Measurements from ENCODE around the gene IGF1R. TPM values are rescaled to one million over a fixed set of nuclear protein-coding genes. Genes with fewer than 3 reads are reported as not detected.
A peak's percentile ranks its signal among the peaks of the same experiment; 100 is the strongest.

The IGF1R gene
- total and polyA plus RNA-seq, 7 donors: 1.2 to 130 (median 39.6) TPM

DNA sequence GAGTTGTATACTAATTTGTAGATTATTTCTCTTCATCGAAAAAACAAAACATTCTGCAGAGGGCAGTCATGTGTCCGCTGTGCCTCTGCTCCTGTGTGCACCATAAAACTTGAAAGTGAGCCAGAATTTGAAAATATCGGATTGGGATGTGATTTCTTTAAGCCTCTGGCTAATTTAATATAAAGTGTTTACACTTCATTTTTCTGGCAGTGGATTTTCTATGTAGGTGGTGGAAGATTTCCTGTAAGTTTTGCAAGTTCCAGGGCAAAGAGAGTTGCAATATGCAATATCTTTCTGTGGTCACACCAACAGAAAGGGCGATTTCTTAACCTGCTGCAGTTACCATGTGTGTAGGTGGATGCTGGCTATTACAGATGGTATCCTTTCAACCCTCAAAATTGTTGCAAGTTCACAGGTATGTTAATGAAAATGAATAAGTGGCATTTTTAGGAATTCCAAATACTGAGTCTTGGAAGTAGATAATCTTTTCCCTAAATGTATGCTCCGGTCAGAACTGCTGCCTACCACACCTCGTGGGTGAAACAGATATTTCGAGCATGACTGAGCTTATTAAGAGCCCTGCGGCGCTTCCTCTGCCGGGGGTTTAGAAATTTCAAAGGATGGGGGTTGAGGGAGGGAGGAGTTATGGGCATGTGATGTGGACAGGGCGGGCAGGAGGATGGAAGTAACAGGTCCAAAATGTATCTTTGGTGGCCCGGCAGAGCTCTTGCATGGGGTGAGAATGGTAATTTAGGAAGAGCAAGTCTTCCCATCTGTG, 225.3 kb downstream of the IGF1R start:
- peak overlapping the region in 1 of 4 donors; percentile 0 for H3K4me3 ChIP-seq
- WGBS, 2 donors: 58 to 74% methylated on average over 12 of the region's 12 CpGs
- peak overlapping the region; percentile 61 to 85 (median 68) for H3K27ac ChIP-seq
- H3K36me3 ChIP-seq: no peaks in the 10 kb centered on the region
- DNase-seq: no peak
- peaks cover 0 to 74% (median 67%) of the 10 kb centered on the region in 4 donors for H3K4me1 ChIP-seq
- H3K27me3 ChIP-seq: no peaks in the 10 kb centered on the region
- no peaks in the 10 kb centered on the region for H3K9me3 ChIP-seq
- intact Hi-C loops (cut with DNase I): no loop called here
- no peak for TF ChIP-seq POLR2A (IDR thresholded peaks at IDR 0.05)
- TF ChIP-seq, protein P1, sequence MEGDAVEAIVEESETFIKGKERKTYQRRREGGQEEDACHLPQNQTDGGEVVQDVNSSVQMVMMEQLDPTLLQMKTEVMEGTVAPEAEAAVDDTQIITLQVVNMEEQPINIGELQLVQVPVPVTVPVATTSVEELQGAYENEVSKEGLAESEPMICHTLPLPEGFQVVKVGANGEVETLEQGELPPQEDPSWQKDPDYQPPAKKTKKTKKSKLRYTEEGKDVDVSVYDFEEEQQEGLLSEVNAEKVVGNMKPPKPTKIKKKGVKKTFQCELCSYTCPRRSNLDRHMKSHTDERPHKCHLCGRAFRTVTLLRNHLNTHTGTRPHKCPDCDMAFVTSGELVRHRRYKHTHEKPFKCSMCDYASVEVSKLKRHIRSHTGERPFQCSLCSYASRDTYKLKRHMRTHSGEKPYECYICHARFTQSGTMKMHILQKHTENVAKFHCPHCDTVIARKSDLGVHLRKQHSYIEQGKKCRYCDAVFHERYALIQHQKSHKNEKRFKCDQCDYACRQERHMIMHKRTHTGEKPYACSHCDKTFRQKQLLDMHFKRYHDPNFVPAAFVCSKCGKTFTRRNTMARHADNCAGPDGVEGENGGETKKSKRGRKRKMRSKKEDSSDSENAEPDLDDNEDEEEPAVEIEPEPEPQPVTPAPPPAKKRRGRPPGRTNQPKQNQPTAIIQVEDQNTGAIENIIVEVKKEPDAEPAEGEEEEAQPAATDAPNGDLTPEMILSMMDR (IDR thresholded peaks at IDR 0.05): no peak
- no peak for TF ChIP-seq POLR2AphosphoS5 (IDR thresholded peaks at IDR 0.05)
- TF ChIP-seq EP300 (IDR thresholded peaks at IDR 0.05): no peak

DNA sequence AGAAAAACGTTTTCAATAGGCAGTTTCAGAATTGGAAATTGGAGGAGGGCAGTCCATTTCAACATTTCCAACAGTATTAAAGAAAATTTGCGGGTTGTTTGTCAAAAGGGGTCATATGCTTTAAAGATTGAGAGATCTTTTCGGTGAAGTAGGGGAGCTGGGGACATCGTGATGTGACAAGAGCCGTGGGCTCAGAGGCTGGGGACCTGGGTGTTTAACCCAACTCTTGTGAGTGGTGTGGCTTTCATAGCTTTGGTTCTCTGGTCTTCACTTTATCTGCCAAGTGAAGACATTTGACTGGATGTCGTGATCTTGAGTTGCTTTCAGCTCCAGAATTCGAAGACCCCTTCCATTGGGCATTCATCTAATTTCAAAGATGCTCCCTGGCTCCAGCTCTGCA, 226.0 kb downstream of the IGF1R start:
- DNase-seq: no peak
- intact Hi-C loops (cut with DNase I): no loop called here
- no peaks in the 10 kb centered on the region for H3K9me3 ChIP-seq
- 81% methylated on average over 7 of the region's 7 CpGs for WGBS, 2 donors
- H3K27me3 ChIP-seq: no peaks in the 10 kb centered on the region
- H3K36me3 ChIP-seq: no peaks in the 10 kb centered on the region
- TF ChIP-seq POLR2AphosphoS5 (IDR thresholded peaks at IDR 0.05) (no peak), EP300 (IDR thresholded peaks at IDR 0.05) (no peak), POLR2A (IDR thresholded peaks at IDR 0.05) (no peak)
- TF ChIP-seq, protein P1 (IDR thresholded peaks at IDR 0.05): no peak
- peak overlapping the region in 1 of 4 donors; percentile 0 for H3K4me3 ChIP-seq
- H3K4me1 ChIP-seq: peaks cover 0 to 79% (median 66%) of the 10 kb centered on the region in 4 donors
- peak overlapping the region; percentile 61 to 85 (median 68) for H3K27ac ChIP-seq

DNA sequence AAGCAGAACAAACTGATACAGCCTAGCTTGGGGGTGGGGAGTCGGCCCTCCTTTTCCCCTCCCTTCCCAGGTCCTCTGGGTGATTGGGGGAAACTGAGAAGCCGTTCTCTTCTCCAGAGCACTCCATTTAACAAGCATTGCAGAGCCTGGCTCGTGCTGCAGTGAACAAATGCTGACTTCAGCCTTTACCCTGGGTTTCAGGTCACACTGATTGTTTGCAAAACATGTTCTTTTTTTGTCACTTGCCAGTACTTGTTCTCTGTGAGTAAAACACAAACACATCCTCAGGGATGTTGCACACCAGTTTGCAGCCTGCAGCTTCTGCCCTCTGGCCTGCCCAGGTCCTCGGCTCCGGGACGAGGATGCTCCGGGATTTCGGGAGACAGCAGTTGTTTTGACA, 226.4 kb downstream of the IGF1R start:
- no peak overlapping the region for H3K4me3 ChIP-seq
- no peak for DNase-seq
- intact Hi-C loops (cut with DNase I): no loop called here
- 73 to 84% methylated on average over 8 of the region's 8 CpGs for WGBS, 2 donors
- no peaks in the 10 kb centered on the region for H3K27me3 ChIP-seq
- H3K27ac ChIP-seq: peak overlapping the region; percentile 61 to 85 (median 68)
- no peaks in the 10 kb centered on the region for H3K36me3 ChIP-seq
- no peaks in the 10 kb centered on the region for H3K9me3 ChIP-seq
- TF ChIP-seq, protein P1 (IDR thresholded peaks at IDR 0.05): no peak
- TF ChIP-seq EP300 (IDR thresholded peaks at IDR 0.05) (no peak), POLR2A (IDR thresholded peaks at IDR 0.05) (no peak), POLR2AphosphoS5 (IDR thresholded peaks at IDR 0.05) (no peak)
- peaks cover 0 to 79% (median 66%) of the 10 kb centered on the region in 4 donors for H3K4me1 ChIP-seq

DNA sequence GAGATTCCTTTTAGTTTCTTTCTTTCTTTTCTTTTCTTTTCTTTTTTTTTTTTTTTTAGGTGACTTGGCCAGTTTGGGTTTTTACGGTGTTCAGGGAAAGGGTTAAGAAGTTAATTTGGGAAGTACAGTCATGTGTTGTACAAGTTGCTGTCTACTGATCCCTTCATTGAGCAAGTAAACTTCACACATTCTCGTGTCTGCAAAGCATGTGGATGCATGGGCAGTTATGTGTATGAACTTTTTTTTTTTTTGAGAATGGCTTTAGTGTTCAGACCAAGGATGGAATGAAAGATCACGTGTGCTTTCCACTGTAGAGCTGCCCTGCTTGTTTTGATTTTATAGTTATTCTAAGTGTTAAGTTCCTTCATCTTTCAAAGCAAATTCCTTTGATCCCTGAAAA, 227.0 kb downstream of the IGF1R start:
- H3K4me1 ChIP-seq: peaks cover 0 to 80% (median 67%) of the 10 kb centered on the region in 4 donors
- H3K27ac ChIP-seq: peak overlapping the region; percentile 61 to 85 (median 68)
- TF ChIP-seq POLR2AphosphoS5 (IDR thresholded peaks at IDR 0.05) (no peak), POLR2A (IDR thresholded peaks at IDR 0.05) (no peak), EP300 (IDR thresholded peaks at IDR 0.05) (no peak)
- TF ChIP-seq, protein P1 (IDR thresholded peaks at IDR 0.05): no peak
- WGBS, 2 donors: 61 to 76% methylated on average over 3 of the region's 3 CpGs
- intact Hi-C loops (cut with DNase I): no loop called here
- no peaks in the 10 kb centered on the region for H3K27me3 ChIP-seq
- no peaks in the 10 kb centered on the region for H3K36me3 ChIP-seq
- no peak for DNase-seq
- H3K9me3 ChIP-seq: no peaks in the 10 kb centered on the region
- H3K4me3 ChIP-seq: no peak overlapping the region
